GM12878 (cell line): Measurements from ENCODE around the gene YIPF4. TPM values are rescaled to one million over a fixed set of nuclear protein-coding genes. Genes with fewer than 3 reads are reported as not detected.

ENCODE experiments used
- CBX3 ChIP-seq: fragments of 200-600 bp; sonication (generic); IDR thresholded peaks from 2 replicates; pipeline ENCODE4 v1.6.1; 2016; ENCODE audit warnings: low read depth, borderline replicate concordance
- DPF2 ChIP-seq: fragments of 450-650 bp; IDR thresholded peaks from 2 replicates; pipeline ENCODE4 v1.6.1; 2017; ENCODE audit warnings: mild to moderate bottlenecking
- EGR1 ChIP-seq, 2 experiments: IDR thresholded peaks; 1 replicate in 1 of 2; 2 replicates in 1 of 2; pipeline ENCODE4 v1.6.1; 2011 to 2012; ENCODE audit warnings: low read depth in 2 of 2, low read length in 2 of 2, borderline replicate concordance in 1 of 2, mild to moderate bottlenecking in 1 of 2, moderate library complexity in 1 of 2
- FOXM1 ChIP-seq: IDR thresholded peaks from 2 replicates; pipeline ENCODE4 v1.6.1; 2012; ENCODE audit warnings: low read depth, mild to moderate bottlenecking, inconsistent platforms, low read length, moderate library complexity
- HSF1 ChIP-seq: fragments of 150-350 bp; IDR thresholded peaks from 2 replicates; pipeline ENCODE4 v1.6.1; 2014; ENCODE audit warnings: mild to moderate bottlenecking, low read depth, low read length
- JUNB ChIP-seq: IDR thresholded peaks from 2 replicates; pipeline ENCODE4 v1.6.1; 2016; ENCODE audit warnings: antibody characterized with exemption, mild to moderate bottlenecking
- MEF2B ChIP-seq: fragments of 450-650 bp; IDR thresholded peaks from 2 replicates; pipeline ENCODE4 v1.6.1; 2018; ENCODE audit warnings: mild to moderate bottlenecking, moderate library complexity; ENCODE audit not compliant: partially characterized antibody, poor library complexity, severe bottlenecking
- NBN ChIP-seq: fragments of 450-650 bp; IDR thresholded peaks from 2 replicates; pipeline ENCODE4 v1.6.1; 2016
- PAX8 ChIP-seq: fragments of 450-650 bp; IDR thresholded peaks from 2 replicates; pipeline ENCODE4 v1.6.1; 2017; ENCODE audit warnings: mild to moderate bottlenecking, moderate library complexity
- POLR2AphosphoS5 ChIP-seq: IDR thresholded peaks from 2 replicates; pipeline ENCODE4 v1.6.1; 2011; ENCODE audit warnings: mild to moderate bottlenecking, low read length, inconsistent platforms
- SKIL ChIP-seq: fragments of 450-650 bp; IDR thresholded peaks from 2 replicates; pipeline ENCODE4 v1.6.1; 2017; ENCODE audit warnings: mild to moderate bottlenecking, low read depth, inconsistent platforms; ENCODE audit not compliant: poor library complexity, severe bottlenecking
- SMC3 ChIP-seq: IDR thresholded peaks from 2 replicates; pipeline ENCODE4 v1.6.1; 2011; ENCODE audit warnings: low read length, improper control_type of control experiment, borderline replicate concordance
- SRF ChIP-seq, 2 experiments: IDR thresholded peaks; 2 replicates each; pipeline ENCODE4 v1.6.1; 2011; ENCODE audit warnings: low read depth in 2 of 2, low read length in 2 of 2, mild to moderate bottlenecking in 1 of 2, moderate library complexity in 1 of 2
- TBL1XR1 ChIP-seq: IDR thresholded peaks from 2 replicates; pipeline ENCODE4 v1.6.1; 2012; ENCODE audit warnings: low read depth, low read length, improper control_type of control experiment
- polyA plus RNA-seq, 11 experiments: library from polyadenylated mRNA; depleted of rRNA in 4 of 11; unstranded in 6 of 11; stranded (reverse) in 5 of 11; fragments of >200 nt; fragmentation: Nextera tagmentation in 4 of 11; fragmentation: Illumina TruSeq in 1 of 11; extraction: Ambion mirVana in 4 of 11; extraction: Trizol in 1 of 11; gene quantifications; 1 replicate in 1 of 11; 2 replicates in 10 of 11; pipeline versions ENCODE4 v1.2.1 to v1.2.3, GENCODE V29; 2011 to 2016; ENCODE audit warnings: inconsistent platforms in 2 of 11, missing spikeins in 2 of 11, low read depth in 1 of 11
- total RNA-seq, 4 experiments: library from RNA; depleted of rRNA in 3 of 4; stranded (reverse); fragments of >200 nt in 3 of 4; fragmentation: Illumina TruSeq in 1 of 4; extraction: Trizol in 1 of 4; gene quantifications; 2 replicates each; pipeline versions ENCODE4 v1.2.1 to v1.2.3, GENCODE V29; 2013 to 2021

Gene YIPF4
- total and polyA plus RNA-seq, 10 of the 15 experiments (the other 5 are each of a cell fraction or from before 2014, with no cell fraction given) = 2.8 to 60.4 (median 11.1) TPM

GRCh38 chr2:32277674-32278477 lies at the start of gene YIPF4 (continued):
- peak; percentile 83 for TF ChIP-seq POLR2AphosphoS5
- no peak for TF ChIP-seq SMC3
- TF ChIP-seq SKIL = no peak
- no peak for TF ChIP-seq CBX3
- TF ChIP-seq EGR1 (IDR thresholded peaks at IDR 0.05; ENCODE audit: borderline replicate concordance in 1 of 2, low read depth in 2 of 2, low read length in 2 of 2) = peak in 1 of 2 experiments; percentile 54; a peak in 1 of 3 replicates
- TF ChIP-seq HSF1 = no peak
- peak; percentile 22 for TF ChIP-seq MEF2B
- no peak for TF ChIP-seq SRF (IDR thresholded peaks at IDR 0.05; ENCODE audit: low read depth in 2 of 2, low read length in 2 of 2)
- TF ChIP-seq TBL1XR1 = no peak
- TF ChIP-seq JUNB = 0 out of 2 replicates have a peak, but pooled peaks have one; percentile 3
- TF ChIP-seq PAX8 = no peak
- TF ChIP-seq NBN = no peak; the same call in 1 of the 2 replicates
- TF ChIP-seq FOXM1 = no peak
- peak; percentile 54; the same call in 1 of the 2 replicates for TF ChIP-seq DPF2
